Subcutaneous abdominal adipose tissue (tissue), 5 donors: ENCODE results near the gene SAMD4A.

ENCODE experiments used
- H3K27ac ChIP-seq: one replicate; pipeline ENCODE4 v1.7.0; 2013; ENCODE audit warnings: low read depth, mild to moderate bottlenecking, inconsistent platforms, low read length, moderate library complexity
- H3K27me3 ChIP-seq, 5 donors: one replicate each; pipeline ENCODE4 v1.7.0; 2013; ENCODE audit warnings: low read length in 5 of 5, inconsistent platforms in 1 of 5; ENCODE audit not compliant: control insufficient read depth in 5 of 5, insufficient read depth in 4 of 5
- H3K36me3 ChIP-seq, 5 donors: one replicate each; pipeline ENCODE4 v1.7.0; 2013; ENCODE audit warnings: low read length in 5 of 5; ENCODE audit not compliant: control insufficient read depth in 5 of 5, insufficient read depth in 5 of 5
- H3K4me1 ChIP-seq, 5 donors: one replicate each; pipeline ENCODE4 v1.7.0; 2013; ENCODE audit warnings: low read length in 5 of 5, mild to moderate bottlenecking in 3 of 5, moderate library complexity in 1 of 5; ENCODE audit not compliant: control insufficient read depth in 5 of 5, insufficient read depth in 5 of 5
- H3K4me3 ChIP-seq, 5 donors: one replicate each; pipeline ENCODE4 v1.7.0; 2013; ENCODE audit warnings: low read length in 5 of 5, low read depth in 1 of 5
- H3K9ac ChIP-seq, 5 donors: one replicate each; pipeline ENCODE4 v1.7.0; 2013; ENCODE audit warnings: low read length in 5 of 5, mild to moderate bottlenecking in 4 of 5, moderate library complexity in 3 of 5
- H3K9me3 ChIP-seq, 5 donors: one replicate each; pipeline ENCODE4 v1.7.0; 2013; ENCODE audit warnings: low read length in 5 of 5; ENCODE audit not compliant: control insufficient read depth in 5 of 5
- donor health status: healthy.
- donor health status: healthy.
- donor health status: healthy.
- donor health status: healthy.
- donor health status: healthy.

Gene SAMD4A

DNA sequence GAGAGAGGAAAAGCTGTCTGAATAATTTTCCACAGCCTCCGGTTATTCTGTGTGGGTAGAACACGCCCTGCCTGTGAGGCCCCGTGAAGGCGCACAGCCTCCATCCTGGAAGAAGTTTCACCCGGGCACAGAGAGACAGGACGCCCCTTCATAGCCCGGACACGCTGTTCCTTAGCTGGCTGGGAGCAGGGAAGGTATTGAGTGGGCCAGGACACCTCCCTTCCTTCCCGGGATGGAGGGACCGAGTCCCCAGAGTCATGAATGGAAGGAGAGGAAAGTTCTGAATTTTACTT lies 200.2 kb downstream of the SAMD4A start:
- Histone ChIP-seq H3K27me3 (no peaks in the 10 kb centered on the region), H3K36me3 (peaks cover 15 to 88% (median 54%) of the 10 kb centered on the region in 5 donors), H3K27ac (no peak overlapping the region), H3K4me1 (peaks cover 2 to 16% (median 9%) of the 10 kb centered on the region in 5 donors), H3K4me3 (no peak overlapping the region), H3K9ac (no peak overlapping the region), H3K9me3 (no peaks in the 10 kb centered on the region)

DNA sequence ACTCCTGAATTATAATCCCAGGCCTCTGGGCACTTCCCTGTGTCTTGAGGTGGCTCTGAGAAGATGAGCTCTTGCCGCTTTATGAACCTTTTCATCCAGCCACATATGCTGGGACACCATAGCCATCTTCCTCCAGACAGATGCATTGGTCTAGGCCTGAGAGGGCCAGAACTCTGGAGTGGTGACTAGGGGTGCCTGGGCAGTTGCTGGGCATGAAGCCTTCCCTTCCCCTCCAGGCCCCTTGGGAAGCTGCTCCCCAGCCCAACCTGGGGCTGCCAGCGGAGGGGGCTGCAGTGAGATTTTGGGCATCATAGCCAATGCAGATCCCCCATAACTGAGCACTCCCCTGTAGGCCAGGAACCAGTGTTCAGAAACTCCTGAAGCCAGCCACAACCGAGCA lies 200.5 kb downstream of the SAMD4A start:
- Histone ChIP-seq H3K27ac (no peak overlapping the region), H3K9me3 (no peaks in the 10 kb centered on the region), H3K4me3 (no peak overlapping the region), H3K9ac (no peak overlapping the region), H3K27me3 (no peaks in the 10 kb centered on the region), H3K4me1 (peaks cover 2 to 19% (median 13%) of the 10 kb centered on the region in 5 donors), H3K36me3 (peaks cover 15 to 84% (median 54%) of the 10 kb centered on the region in 5 donors)

DNA sequence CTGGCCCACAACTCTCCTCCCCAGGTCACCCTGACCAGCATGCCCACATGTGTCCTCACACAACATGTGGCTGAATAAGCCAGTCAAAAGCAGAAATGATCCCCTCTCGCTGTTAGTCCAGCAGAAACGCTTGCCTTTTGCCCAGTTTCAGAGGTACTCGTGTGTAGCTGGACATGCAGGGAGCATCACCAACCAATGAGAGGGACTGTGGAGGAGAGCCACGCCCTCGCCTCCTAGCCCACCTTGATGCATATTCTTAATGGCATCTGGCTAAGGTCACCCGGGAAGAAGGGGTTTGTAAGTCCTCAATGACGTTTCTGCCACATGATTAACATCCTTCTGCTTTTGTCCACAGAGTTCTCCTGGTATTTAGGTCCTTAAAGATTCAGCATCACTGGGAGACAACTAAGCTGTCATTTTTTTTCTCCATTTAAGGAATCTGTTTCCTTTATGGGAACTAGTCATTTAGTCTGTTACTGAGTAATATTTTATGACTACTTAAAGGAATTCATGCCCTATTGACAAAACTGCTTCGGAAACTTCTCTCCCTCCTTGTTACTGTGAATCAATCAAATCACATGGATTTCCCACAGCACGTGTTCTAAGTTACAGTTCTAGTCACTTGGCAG lies 201.7 kb downstream of the SAMD4A start:
- Histone ChIP-seq H3K9ac (no peak overlapping the region), H3K36me3 (peaks cover 15 to 79% (median 51%) of the 10 kb centered on the region in 5 donors), H3K27ac (no peak overlapping the region), H3K27me3 (no peaks in the 10 kb centered on the region), H3K4me3 (no peak overlapping the region), H3K9me3 (no peaks in the 10 kb centered on the region), H3K4me1 (peaks cover 5 to 29% (median 21%) of the 10 kb centered on the region in 5 donors)

DNA sequence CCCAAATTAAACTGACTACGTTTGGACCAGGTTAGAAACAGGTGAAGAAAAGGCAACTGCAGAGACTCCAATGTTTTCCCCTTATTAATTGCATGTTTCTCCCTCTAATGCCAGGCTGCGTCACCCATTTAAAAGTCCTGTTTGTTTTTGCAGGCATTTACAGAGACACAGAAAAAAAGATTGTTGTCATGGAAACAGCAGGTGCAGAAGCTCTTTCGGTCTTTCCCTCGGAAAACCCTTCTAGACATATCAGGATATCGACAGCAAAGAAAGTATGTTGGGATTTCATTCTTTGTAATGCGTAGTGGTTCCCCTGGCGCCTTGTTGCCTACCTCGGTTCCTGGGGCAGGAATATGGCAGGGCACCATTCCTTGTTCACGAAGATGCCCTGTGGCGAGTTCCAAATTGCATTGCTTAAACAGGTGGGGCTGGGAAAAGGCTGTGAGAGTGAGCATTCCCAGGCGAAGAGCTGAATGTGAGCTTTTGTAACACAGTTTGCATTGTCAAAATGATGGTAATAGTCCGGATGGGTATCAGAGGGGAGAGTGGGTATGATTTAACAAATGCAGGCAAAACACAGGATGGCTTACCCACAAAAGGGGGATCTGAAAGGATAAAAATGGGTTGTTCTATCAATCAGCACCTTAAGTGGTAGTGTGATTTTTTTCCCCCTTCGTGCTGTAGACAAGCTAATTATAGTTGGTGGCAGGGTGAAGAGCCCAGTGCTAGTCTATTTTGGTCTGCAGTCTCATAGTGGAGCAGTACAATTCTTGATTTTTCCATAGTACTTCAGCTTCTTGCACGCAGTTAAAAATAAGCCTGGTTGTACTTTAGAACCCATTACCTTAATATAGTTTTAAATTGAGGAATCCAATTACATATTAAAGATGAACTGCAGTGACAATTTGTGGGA lies 203.3 kb downstream of the SAMD4A start:
- peaks cover 15 to 69% (median 42%) of the 10 kb centered on the region in 5 donors for H3K36me3 ChIP-seq
- H3K9me3 ChIP-seq = no peaks in the 10 kb centered on the region
- H3K9ac ChIP-seq = no peak overlapping the region
- no peak overlapping the region for H3K4me3 ChIP-seq
- no peaks in the 10 kb centered on the region for H3K27me3 ChIP-seq
- H3K4me1 ChIP-seq = peaks cover 5 to 35% (median 24%) of the 10 kb centered on the region in 5 donors
- no peak overlapping the region for H3K27ac ChIP-seq

DNA sequence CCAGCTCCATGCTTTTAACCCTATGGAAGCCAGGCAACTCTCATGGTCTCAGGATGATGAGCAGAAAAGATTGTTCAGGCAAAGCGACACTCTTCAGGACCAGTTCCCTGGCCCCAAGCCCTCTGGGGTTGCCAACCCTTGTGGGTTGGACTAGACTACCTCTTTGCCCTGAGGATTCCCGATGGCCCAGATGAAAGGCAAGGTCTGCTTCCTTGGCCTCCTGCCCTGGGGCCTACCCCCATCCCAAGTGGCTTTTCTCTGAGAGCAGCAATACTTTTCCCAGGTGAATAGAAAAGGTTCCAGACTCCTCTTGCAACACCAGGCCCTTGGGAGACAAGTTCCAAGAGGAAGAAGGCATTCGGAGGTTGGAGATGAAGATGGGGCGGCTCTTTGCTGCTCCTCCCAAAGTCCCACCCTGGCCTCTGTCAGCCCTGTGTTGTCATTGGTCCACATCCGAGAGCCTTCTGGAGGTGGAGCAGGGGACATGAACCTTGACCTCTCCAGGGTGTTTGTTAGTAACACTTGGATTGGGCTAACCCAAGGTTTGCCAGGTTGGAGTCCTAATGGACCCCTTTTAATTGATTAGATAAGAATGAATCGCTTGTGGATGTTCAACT lies 204.6 kb downstream of the SAMD4A start:
- Histone ChIP-seq H3K36me3 (peaks cover 15 to 67% (median 39%) of the 10 kb centered on the region in 5 donors), H3K27me3 (no peaks in the 10 kb centered on the region), H3K27ac (peak overlapping the region; percentile 90), H3K4me1 (peaks cover 3 to 36% (median 30%) of the 10 kb centered on the region in 5 donors), H3K9ac (peak overlapping the region in 3 of 5 donors; percentile 26 to 76 (median 32)), H3K9me3 (no peaks in the 10 kb centered on the region), H3K4me3 (no peak overlapping the region)

DNA sequence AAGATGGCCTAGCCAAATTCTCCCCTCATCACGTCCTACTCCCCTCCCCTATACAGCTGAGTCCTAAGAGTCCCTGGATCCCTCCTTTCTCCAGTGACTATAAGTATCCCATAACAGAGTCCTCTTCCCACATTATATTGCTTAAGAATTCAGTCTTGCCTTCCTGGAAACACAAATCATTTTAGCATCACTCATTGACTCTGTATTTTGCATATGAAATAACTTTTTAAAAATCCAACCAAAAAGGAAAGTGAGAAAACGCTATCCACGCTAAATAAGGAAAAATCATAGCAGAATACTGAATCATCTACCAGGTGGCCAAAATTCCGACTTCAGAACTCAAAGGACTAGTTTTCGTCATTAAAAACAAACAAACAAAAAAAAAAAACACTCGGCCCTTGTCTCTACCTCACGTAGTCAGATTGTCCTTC lies 205.5 kb downstream of the SAMD4A start:
- H3K9me3 ChIP-seq = no peaks in the 10 kb centered on the region
- H3K4me3 ChIP-seq = no peak overlapping the region
- peak overlapping the region; percentile 90 for H3K27ac ChIP-seq
- H3K36me3 ChIP-seq = peaks cover 17 to 67% (median 33%) of the 10 kb centered on the region in 5 donors
- H3K9ac ChIP-seq = peak overlapping the region; percentile 11 to 76 (median 59)
- H3K27me3 ChIP-seq = no peaks in the 10 kb centered on the region
- peaks cover 3 to 38% (median 23%) of the 10 kb centered on the region in 5 donors for H3K4me1 ChIP-seq

DNA sequence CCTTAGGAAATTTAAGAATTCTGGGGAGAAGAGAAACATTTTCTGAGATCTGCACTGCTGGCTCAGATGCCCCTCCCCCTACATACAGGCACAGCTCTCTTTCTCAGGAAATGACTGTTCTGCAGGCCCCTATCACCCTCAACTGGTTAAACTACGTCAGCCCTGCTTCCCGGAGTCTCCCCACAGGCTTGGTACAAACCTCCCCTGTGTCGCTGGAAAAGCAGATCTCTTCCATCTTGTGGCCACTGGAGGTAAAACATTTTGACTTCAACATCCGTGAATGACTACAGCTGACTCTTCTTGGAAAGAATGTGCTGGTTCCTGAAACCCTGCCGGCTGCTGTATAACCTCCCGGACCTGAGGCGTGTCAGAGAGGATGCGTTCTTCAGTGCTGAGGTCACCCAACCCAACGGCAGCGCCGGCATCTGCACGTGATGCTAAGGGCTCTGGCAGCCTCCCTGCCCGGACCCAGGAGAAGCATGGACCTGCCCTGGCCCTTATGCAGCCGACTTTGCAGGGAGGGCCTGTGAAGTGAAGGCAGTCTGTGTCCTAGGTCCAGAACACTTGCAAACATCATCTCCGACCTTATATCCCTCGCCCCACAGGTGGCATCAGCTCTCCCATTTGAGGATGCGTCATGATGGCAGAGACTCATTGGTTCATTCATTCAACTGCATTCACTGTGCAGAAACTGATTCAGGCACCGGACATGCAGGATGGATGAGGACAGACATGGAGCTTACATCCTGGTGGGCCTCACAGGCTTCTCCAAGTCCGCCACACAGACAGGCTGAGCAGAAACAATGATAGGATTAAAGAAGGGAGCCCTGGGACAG lies 206.5 kb downstream of the SAMD4A start:
- H3K27ac ChIP-seq = peak overlapping the region; percentile 90
- no peaks in the 10 kb centered on the region for H3K9me3 ChIP-seq
- H3K4me3 ChIP-seq = peak overlapping the region in 1 of 5 donors; percentile 0
- no peaks in the 10 kb centered on the region for H3K27me3 ChIP-seq
- peaks cover 17 to 66% (median 32%) of the 10 kb centered on the region in 5 donors for H3K36me3 ChIP-seq
- H3K4me1 ChIP-seq = peaks cover 4 to 38% (median 23%) of the 10 kb centered on the region in 5 donors
- H3K9ac ChIP-seq = peak overlapping the region; percentile 11 to 76 (median 59)

DNA sequence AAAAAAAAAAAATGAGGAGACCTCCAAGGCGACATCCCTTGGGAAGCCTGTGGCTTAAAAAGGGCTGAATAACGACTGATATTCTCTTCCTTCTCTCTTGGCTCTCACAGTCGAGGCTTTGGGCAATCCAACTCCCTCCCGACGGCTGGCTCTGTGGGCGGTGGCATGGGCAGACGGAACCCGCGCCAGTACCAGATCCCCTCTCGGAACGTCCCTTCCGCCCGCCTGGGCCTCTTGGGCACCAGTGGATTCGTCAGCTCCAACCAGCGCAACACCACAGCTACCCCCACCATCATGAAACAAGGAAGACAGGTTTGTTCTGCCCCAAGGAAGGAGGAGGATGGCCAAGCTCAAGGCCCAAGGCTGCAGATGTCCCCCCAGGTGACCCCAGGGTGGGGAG lies 207.9 kb downstream of the SAMD4A start:
- no peak overlapping the region for H3K27ac ChIP-seq
- H3K9me3 ChIP-seq = no peaks in the 10 kb centered on the region
- H3K27me3 ChIP-seq = no peaks in the 10 kb centered on the region
- H3K4me1 ChIP-seq = peaks cover 4 to 43% (median 23%) of the 10 kb centered on the region in 5 donors
- H3K4me3 ChIP-seq = no peak overlapping the region
- no peak overlapping the region for H3K9ac ChIP-seq
- H3K36me3 ChIP-seq = peaks cover 8 to 68% (median 28%) of the 10 kb centered on the region in 5 donors

DNA sequence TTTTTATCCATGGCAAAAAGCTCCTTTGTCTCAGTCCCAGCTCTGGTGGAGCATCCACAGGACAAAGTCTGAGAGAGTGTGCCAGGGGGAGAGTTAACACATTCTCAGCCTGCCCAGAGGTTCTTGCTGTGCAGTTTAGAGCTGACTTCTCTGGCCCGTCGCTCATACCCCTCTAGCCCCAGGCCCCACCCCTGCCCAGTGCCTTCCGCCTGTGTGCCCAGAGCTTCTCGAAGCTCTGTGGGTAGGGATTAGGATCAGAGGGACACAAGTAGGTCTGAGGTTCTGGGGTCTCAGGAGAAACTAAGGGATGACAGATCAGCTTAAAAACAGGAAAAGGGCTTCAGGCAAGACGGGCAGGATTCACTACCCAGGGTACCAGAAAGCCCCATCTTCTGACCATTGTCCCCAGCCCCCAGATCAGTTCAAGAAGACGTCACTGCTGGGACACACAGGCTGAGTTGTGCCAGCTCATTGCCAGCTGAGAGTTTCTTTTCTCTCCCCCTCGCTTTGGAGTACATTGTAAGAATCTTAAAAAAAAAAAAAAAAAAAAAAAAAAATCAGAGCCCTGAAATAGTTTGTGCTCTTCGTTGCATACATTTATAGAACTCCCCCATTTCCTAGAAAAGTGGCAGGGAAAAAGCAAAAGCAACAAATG lies 208.7 kb downstream of the SAMD4A start:
- Histone ChIP-seq H3K4me3 (no peak overlapping the region), H3K36me3 (peaks cover 4 to 69% (median 30%) of the 10 kb centered on the region in 5 donors), H3K4me1 (peaks cover 4 to 43% (median 23%) of the 10 kb centered on the region in 5 donors), H3K27ac (no peak overlapping the region), H3K27me3 (no peaks in the 10 kb centered on the region), H3K9me3 (no peaks in the 10 kb centered on the region), H3K9ac (no peak overlapping the region)
